Rectal smooth muscle tissue (tissue), 1 donor: ENCODE measurements around the gene GRIK1.
"Not testable (repeated sequence)": the region's sequence is repeated elsewhere in the genome, so short reads cannot be mapped to it uniquely, and the experiment has no call there.

Experiments used
- H3K27ac ChIP-seq: one replicate; pipeline ENCODE4 v1.7.0; 2013; ENCODE audit warnings: low read depth, low read length, inconsistent platforms
- H3K27me3 ChIP-seq: one replicate; pipeline ENCODE4 v1.7.0; 2013; ENCODE audit warnings: low read length; ENCODE audit not compliant: control insufficient read depth, insufficient read depth
- H3K36me3 ChIP-seq: one replicate; pipeline ENCODE4 v1.7.0; 2013; ENCODE audit warnings: low read length; ENCODE audit not compliant: control insufficient read depth, insufficient read depth
- H3K4me1 ChIP-seq: one replicate; pipeline ENCODE4 v1.7.0; 2013; ENCODE audit warnings: low read length; ENCODE audit not compliant: control insufficient read depth, insufficient read depth
- H3K4me3 ChIP-seq: one replicate; pipeline ENCODE4 v1.7.0; 2013; ENCODE audit warnings: low read length
- H3K9ac ChIP-seq: one replicate; pipeline ENCODE4 v1.7.0; 2013; ENCODE audit warnings: low read length

GRIK1 gene

DNA sequence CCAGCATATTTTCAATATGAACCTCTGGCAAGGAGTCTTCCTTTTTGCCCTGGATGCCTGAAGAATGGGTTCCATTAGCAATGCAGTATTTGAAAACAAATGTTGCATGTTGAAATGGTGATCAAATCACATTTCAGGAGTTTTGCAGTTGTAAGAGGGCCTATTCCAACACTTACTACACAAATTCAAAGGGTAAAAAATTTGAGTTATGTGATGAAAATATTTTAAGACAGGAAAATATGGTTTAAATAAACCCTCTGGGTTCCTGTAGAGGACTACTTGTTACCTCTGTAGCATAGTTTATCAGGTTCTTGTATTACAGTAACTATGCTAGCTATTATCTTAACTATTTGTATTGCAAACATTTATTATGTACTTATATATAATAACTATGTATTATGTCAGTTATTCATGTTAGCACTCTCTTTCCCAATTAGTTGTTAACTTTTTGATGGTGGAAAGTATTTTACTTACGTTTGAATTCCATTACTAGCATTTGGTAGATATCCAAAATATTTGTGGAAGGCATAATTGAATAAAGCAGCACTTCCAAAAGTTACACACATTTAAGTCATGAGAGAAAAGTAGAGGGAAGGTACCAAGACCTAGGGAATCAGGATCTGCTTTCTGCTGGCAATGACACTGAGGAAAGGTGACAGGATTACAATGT, 312.9 kb downstream of the GRIK1 start:
- H3K27me3 ChIP-seq: no peaks in the 10 kb centered on the region
- H3K4me3 ChIP-seq: no peak overlapping the region
- H3K27ac ChIP-seq: no peak overlapping the region
- H3K36me3 ChIP-seq: no peaks in the 10 kb centered on the region
- H3K4me1 ChIP-seq: no peaks in the 10 kb centered on the region
- H3K9ac ChIP-seq: no peak overlapping the region

DNA sequence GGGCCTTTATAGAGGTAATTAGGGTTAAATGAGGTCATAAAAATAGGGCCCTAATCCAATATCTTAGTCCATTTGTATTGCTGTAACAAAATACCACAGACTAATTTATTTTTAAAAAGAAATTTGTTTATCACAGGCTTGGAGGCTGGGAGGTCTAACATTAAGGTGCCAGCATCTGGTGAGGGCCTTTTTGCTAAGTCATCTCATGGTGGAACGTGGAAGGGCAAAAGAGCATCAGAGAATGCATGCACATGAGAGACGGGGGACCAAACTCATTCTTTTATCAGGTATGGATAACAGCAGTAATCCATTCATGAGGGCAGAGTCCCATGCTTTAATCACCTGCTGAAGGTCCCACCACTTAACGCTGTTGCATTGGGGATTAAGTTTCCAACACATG, 313.8 kb downstream of the GRIK1 start:
- H3K4me1 ChIP-seq: no peaks in the 10 kb centered on the region
- H3K27me3 ChIP-seq: no peaks in the 10 kb centered on the region
- H3K27ac ChIP-seq: no peak overlapping the region
- no peaks in the 10 kb centered on the region for H3K36me3 ChIP-seq
- H3K4me3 ChIP-seq: no peak overlapping the region
- no peak overlapping the region for H3K9ac ChIP-seq

DNA sequence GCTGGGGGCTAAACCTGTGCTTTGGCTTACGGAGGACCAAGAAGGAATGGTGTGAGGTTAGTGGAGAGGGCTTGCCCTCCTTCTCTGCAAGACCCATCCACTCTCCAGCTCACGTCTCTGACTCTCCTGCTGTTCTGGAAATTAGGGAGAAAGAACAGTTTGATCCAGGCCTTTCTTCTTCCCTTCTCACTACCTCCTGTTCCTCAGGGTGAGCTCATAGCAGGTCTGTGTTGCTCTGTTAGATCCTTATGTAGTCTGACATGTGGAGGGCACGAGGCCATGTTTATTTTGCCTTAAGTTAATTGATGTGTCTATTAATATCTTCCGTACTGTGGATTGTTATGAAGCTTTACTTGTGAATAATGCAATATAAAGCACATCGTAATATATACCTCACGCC, 315.0 kb downstream of the GRIK1 start:
- H3K36me3 ChIP-seq: no peaks in the 10 kb centered on the region
- H3K27ac ChIP-seq: no peak overlapping the region
- no peaks in the 10 kb centered on the region for H3K4me1 ChIP-seq
- no peaks in the 10 kb centered on the region for H3K27me3 ChIP-seq
- H3K9ac ChIP-seq: no peak overlapping the region
- no peak overlapping the region for H3K4me3 ChIP-seq

DNA sequence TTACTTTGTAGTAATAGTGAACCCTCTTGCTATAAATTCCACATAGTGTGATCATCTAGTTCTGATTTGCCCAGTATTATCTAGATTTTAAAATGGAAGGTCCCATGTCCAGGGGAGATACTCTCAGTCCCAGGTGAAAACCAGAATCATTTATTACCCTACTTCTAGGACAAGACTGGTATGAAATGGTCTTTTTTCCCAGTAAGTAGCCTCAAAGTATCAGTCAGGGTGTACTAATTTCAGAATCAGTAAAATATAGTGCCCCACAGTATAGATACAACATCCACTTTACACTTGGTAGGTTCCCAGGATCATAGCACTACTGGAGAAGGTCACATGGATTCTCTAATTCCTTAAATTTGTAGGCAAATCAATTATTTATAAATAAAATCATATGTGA, 318.3 kb downstream of the GRIK1 start:
- no peak overlapping the region for H3K27ac ChIP-seq
- H3K27me3 ChIP-seq: no peaks in the 10 kb centered on the region
- H3K4me3 ChIP-seq: no peak overlapping the region
- no peaks in the 10 kb centered on the region for H3K36me3 ChIP-seq
- H3K9ac ChIP-seq: no peak overlapping the region
- no peaks in the 10 kb centered on the region for H3K4me1 ChIP-seq

DNA sequence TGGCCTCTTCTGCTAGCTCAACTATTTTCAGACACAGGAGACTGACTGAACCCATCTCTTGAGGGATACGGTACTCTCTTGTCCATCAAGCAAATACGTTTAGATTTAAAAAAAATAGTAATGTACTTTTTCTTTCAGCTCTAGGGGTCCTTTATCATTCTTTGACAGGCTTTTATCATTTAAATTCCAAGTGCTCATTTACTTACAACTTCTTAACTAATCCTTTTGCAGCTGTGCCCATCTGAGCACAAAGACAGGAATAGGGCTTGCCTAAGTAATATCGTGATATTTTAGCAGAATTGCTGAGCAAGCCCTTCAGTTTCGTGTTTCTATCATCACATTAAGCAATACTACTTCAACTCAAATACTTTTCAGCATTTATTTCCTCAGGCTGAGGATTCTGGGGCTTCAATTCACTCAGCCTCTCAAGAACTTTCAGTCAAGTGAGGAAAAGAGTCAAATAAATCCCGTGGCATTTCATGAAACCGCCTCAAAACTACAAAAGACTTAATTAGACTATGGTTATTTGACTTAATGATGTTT, 323.5 kb downstream of the GRIK1 start:
- Histone ChIP-seq H3K27ac (no peak overlapping the region), H3K4me1 (no peaks in the 10 kb centered on the region), H3K36me3 (no peaks in the 10 kb centered on the region), H3K27me3 (no peaks in the 10 kb centered on the region), H3K9ac (no peak overlapping the region), H3K4me3 (no peak overlapping the region)

DNA sequence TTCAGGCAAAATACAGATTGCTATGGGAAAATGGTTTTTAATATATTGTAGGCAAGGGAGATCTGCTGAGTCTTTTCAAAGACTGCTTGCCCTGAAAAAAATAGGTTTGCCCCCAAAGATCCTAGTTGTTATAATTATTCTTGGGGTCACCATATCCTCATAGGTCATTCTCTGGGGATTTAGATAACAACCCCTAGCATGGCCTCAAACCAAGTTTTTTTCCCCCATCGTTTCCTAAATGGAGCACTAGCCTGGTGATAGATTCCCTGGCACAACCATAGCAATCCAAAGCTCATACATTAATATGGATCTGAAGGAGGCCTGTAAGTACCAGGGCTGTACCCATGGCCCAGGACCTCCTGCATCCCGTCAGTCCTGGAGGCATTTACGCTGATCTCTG, 325.9 kb downstream of the GRIK1 start:
- Histone ChIP-seq H3K4me3 (no peak overlapping the region), H3K9ac (no peak overlapping the region), H3K4me1 (no peaks in the 10 kb centered on the region), H3K36me3 (no peaks in the 10 kb centered on the region), H3K27ac (no peak overlapping the region), H3K27me3 (no peaks in the 10 kb centered on the region)

DNA sequence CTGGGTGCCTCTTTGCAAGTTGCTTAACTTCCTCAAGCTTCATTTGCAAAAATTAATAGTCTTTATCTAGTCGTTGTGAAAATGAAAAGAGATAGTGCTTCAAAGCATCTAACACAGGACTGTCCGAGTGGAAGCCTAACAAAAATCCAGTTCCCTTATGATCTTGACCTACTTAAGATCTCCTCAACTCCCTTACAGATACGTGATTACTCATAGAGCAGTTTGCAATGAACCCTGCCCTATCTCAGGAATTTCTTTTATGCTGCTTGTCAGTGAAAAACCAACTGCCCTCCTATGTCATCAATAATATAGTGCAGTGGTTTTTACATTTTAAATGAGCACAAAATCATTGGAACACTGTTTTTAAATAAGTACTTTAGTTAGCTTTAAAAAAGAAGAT, 326.8 kb downstream of the GRIK1 start:
- H3K27ac ChIP-seq: no peak overlapping the region
- H3K4me1 ChIP-seq: no peaks in the 10 kb centered on the region
- H3K4me3 ChIP-seq: no peak overlapping the region
- no peaks in the 10 kb centered on the region for H3K36me3 ChIP-seq
- no peaks in the 10 kb centered on the region for H3K27me3 ChIP-seq
- no peak overlapping the region for H3K9ac ChIP-seq

DNA sequence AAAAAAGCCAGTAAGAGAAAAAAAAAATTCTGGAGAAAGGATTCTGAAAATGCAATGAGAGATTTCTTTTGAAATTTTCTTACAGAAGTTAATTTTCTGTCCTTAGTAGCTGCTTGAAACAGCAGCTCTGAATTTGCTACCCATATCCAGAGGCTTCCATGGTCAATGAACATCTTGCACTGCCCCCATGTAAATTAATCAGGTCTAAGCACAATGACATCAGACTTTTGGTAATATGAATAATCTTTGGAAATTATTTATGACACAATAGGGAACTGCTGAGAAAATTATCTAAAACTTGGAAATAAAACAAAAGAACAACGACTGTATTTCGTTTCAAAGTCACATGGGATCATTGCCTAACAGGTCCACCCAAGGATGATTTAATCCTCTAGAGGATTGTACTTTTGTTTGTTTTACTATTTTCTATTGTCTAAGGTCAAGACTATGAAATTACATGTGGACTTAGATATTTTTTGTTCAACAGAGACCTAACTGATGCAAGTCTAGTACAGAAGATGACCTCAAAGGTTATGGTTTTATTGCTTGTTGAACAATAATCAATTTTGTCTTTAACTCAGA, 328.9 kb downstream of the GRIK1 start:
- H3K27me3 ChIP-seq: no peaks in the 10 kb centered on the region
- no peak overlapping the region for H3K9ac ChIP-seq
- H3K4me3 ChIP-seq: no peak overlapping the region
- no peaks in the 10 kb centered on the region for H3K4me1 ChIP-seq
- no peak overlapping the region for H3K27ac ChIP-seq
- H3K36me3 ChIP-seq: no peaks in the 10 kb centered on the region

DNA sequence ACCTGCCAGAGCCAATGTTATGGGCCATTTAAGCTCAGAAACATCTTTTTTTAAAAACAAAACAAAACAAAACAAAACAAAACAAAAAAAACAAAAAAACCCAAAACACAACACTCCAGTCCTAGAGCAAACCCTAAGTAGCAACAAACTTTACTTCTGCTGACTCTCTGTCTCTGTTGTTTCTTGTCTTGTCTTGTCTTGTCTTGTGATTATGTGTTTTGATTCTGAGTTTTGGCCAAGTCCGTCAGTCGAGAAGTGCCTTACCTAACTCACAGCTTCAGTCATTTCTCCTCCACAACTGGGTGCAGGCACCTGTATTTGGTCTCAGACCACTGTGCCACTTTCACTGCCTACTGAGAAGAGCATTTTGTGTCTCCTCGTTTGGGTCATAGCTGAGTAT, 333.2 kb downstream of the GRIK1 start:
- no peak overlapping the region for H3K4me3 ChIP-seq
- H3K36me3 ChIP-seq: no peaks in the 10 kb centered on the region
- H3K9ac ChIP-seq: no peak overlapping the region
- H3K27ac ChIP-seq: no peak overlapping the region
- no peaks in the 10 kb centered on the region for H3K27me3 ChIP-seq
- H3K4me1 ChIP-seq: no peaks in the 10 kb centered on the region

DNA sequence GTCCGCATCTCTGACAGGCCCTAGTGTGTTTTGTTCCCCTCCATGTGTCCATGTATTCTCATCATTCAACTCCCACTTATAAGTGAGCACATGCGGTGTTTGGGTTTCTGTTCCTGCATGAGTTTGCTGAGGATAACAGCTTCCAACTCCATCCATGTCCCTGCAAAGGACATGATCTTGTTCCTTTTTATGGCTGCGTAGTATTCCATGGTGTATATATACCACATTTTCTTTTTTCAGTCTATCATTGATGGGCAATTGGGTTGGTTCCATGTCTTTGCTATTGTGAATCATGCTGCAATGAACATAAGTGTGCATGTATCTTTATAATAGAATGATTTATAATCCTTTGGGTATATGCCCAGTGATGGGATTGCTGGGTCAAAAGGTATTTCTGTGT, 334.6 kb downstream of the GRIK1 start:
- H3K9ac ChIP-seq, H3K27ac ChIP-seq, H3K36me3 ChIP-seq, H3K27me3 ChIP-seq, H3K4me1 ChIP-seq, H3K4me3 ChIP-seq: not testable (repeated sequence)

DNA sequence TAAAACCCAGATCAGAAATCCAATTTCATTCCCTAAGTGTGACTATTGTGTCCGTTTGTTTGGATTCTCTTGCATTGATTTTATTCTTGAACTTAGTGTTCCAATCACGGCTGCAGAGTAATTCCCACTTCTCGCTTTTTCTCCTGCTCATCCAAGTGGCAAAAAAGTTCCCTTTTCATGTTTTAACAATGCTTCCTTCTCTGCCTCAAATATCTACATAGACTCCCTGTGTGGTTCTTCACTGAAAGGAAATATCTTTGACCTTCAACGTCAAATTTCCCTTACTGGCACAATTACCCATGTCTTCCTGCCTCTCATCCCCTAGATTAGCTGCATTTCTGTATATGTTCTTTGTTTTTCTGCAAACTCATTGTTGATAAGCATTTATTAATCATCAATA, 335.7 kb downstream of the GRIK1 start:
- H3K4me1 ChIP-seq: no peaks in the 10 kb centered on the region

DNA sequence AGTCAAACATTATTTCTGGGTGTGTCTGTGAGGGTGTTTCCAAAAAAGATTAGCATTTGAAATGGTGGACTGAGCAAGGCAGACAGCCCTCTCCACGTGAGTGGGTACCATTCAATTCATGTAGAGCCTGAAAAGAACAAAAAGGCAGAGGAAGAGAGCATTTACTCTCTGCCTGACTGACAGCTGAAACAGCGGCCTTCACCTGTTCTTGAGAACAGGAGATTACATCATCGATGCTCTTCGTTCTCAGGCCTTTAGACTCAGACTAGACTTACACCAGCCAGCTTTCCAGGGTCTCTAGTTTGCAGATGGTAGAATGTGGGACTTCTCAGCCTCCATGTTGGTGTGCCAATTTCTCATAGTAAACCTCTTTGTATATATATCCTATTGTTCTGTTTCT, 338.7 kb downstream of the GRIK1 start:
- H3K4me1 ChIP-seq: no peaks in the 10 kb centered on the region
- no peak overlapping the region for H3K27ac ChIP-seq
- no peaks in the 10 kb centered on the region for H3K36me3 ChIP-seq
- H3K4me3 ChIP-seq: no peak overlapping the region
- H3K27me3 ChIP-seq: no peaks in the 10 kb centered on the region
- no peak overlapping the region for H3K9ac ChIP-seq

More for the DNA sequence above, 335.7 kb downstream of the GRIK1 start:
- Histone ChIP-seq H3K4me3 (no peak overlapping the region), H3K27ac (no peak overlapping the region), H3K27me3 (no peaks in the 10 kb centered on the region), H3K9ac (no peak overlapping the region), H3K36me3 (no peaks in the 10 kb centered on the region)

DNA sequence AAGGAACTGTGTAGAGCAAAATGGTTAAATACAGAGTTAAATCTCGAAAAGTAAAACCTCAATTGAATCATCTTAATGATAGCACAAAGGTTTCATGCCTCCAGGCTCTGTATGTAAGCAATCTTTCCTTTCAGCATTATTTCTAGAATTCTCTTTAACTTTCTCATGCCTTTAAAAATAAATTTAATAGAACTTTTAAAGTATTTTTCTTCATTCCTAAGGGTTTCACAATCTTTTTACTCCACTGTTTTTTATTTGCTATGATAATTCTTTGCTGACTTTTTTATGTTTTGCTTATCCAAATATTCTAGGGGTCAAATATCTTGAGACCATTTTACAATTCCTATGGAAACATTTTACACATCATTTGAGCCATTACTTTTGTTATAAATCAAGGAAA, 353.1 kb downstream of the GRIK1 start:
- H3K9ac ChIP-seq: no peak overlapping the region
- no peaks in the 10 kb centered on the region for H3K36me3 ChIP-seq
- H3K27me3 ChIP-seq: no peaks in the 10 kb centered on the region
- no peaks in the 10 kb centered on the region for H3K4me1 ChIP-seq
- no peak overlapping the region for H3K4me3 ChIP-seq
- no peak overlapping the region for H3K27ac ChIP-seq
